Astrocyte of the cerebellum (primary cell): ENCODE data around the gene SLC5A3.
A peak's percentile ranks its signal among the peaks of the same experiment; 100 is the strongest.

Experiments
- DNase-seq: peaks from one replicate; pipeline ENCODE4 v3.0.0-alpha.2; 2011; ENCODE audit warnings: low read depth
- H3K4me3 ChIP-seq: 2 replicates; pipeline ENCODE4 v1.5.1; 2011; ENCODE audit warnings: mild to moderate bottlenecking, low read depth, low read length, moderate library complexity
- in situ Hi-C: cut with HindIII; loops from 2 replicates; pipeline ENCODE4 v1.10.0; 2017; ENCODE audit warnings: low sequenced_read_pairs
- TF ChIP-seq, protein P1 (sequence below): IDR thresholded peaks from 2 replicates; pipeline ENCODE4 v1.5.1; 2012; ENCODE audit warnings: low read length, low read depth, moderate library complexity, mild to moderate bottlenecking; ENCODE audit errors: missing control alignments

The SLC5A3 gene

GRCh38 chr21:34071683-34072082, 1.7 kb upstream of the SLC5A3 start:
- in situ Hi-C loops = no loop called here
- DNase-seq = no peak
- TF ChIP-seq, protein P1, sequence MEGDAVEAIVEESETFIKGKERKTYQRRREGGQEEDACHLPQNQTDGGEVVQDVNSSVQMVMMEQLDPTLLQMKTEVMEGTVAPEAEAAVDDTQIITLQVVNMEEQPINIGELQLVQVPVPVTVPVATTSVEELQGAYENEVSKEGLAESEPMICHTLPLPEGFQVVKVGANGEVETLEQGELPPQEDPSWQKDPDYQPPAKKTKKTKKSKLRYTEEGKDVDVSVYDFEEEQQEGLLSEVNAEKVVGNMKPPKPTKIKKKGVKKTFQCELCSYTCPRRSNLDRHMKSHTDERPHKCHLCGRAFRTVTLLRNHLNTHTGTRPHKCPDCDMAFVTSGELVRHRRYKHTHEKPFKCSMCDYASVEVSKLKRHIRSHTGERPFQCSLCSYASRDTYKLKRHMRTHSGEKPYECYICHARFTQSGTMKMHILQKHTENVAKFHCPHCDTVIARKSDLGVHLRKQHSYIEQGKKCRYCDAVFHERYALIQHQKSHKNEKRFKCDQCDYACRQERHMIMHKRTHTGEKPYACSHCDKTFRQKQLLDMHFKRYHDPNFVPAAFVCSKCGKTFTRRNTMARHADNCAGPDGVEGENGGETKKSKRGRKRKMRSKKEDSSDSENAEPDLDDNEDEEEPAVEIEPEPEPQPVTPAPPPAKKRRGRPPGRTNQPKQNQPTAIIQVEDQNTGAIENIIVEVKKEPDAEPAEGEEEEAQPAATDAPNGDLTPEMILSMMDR = no peak
- H3K4me3 ChIP-seq = no peak overlapping the region

DNA sequence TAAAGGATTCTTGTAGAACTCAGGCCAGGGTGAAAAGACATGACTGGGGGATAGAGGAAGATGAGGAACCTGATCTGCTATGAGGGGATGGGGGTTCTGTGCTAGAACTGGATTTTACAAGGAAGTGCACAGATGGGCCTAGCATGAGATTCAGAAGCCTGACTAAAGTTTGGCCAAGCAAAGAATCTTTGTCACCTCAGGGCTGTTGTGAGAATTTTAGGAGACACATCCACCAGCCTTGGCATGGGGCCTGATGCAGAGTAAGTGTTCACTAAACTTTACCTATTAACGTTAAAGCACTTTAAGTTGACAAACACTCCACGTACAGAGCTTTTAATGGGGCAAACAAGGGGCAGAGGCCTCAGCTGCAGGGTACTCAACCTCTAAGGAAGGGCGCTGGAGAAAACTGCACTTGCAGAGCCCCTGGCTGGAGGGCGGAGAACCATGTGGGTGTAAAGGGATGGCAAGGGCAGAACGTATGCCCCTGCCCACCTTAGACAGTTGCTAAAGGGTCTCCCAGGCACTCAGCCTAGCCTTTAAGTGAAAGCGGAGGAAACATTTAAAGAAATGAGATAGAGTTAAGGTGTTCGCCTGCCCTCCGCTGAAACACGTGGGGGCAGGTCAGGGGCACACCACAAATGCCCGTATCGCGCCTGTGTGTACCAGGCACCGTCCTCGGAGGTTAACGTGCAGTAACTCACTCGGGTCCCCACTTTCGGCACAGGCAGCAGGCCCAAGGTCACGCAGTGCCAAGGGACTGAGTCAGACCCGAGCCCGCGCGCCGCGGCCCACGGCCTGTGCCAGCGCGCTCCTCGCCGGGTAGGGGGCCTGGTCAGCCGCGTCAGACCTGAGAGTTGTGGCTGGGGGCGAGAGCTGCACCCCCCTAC, 990 bp upstream of the SLC5A3 start:
- no peak for DNase-seq
- H3K4me3 ChIP-seq = peak overlapping the region; percentile 74
- in situ Hi-C loops = no loop called here
- TF ChIP-seq, protein P1 = no peak

GRCh38 chr21:34073749-34074282, 438 bp downstream of the SLC5A3 start:
- H3K4me3 ChIP-seq = peak overlapping the region; percentile 74
- no peak for DNase-seq
- TF ChIP-seq, protein P1 = no peak
- in situ Hi-C loops = no loop called here

- no peak for DNase-seq
- in situ Hi-C loops = no loop called here
- TF ChIP-seq, protein P1 = peak; percentile 5
- peak overlapping the region; percentile 74 for H3K4me3 ChIP-seq
Measured at GRCh38 chr21:34074283-34075090, 1.1 kb downstream of the SLC5A3 start.

DNA sequence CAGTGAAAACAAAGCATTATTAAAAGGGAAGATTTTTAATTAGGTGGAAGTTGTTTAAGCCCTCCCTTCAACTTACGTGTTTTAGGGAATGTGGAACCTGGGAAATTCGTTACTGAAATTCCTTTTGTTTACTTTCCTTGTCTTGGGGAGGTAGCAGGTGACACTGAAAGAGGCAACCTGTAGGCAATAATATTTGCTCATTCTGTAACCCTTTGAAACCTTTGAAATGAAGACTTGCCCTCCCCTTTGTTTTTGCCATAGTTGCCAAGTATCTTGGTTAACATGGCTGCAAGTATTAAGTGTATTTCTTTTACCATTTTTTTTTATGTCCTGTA, 1.7 kb downstream of the SLC5A3 start:
- H3K4me3 ChIP-seq = peak overlapping the region; percentile 74
- in situ Hi-C loops = no loop called here
- no peak for DNase-seq
- TF ChIP-seq, protein P1 = no peak

DNA sequence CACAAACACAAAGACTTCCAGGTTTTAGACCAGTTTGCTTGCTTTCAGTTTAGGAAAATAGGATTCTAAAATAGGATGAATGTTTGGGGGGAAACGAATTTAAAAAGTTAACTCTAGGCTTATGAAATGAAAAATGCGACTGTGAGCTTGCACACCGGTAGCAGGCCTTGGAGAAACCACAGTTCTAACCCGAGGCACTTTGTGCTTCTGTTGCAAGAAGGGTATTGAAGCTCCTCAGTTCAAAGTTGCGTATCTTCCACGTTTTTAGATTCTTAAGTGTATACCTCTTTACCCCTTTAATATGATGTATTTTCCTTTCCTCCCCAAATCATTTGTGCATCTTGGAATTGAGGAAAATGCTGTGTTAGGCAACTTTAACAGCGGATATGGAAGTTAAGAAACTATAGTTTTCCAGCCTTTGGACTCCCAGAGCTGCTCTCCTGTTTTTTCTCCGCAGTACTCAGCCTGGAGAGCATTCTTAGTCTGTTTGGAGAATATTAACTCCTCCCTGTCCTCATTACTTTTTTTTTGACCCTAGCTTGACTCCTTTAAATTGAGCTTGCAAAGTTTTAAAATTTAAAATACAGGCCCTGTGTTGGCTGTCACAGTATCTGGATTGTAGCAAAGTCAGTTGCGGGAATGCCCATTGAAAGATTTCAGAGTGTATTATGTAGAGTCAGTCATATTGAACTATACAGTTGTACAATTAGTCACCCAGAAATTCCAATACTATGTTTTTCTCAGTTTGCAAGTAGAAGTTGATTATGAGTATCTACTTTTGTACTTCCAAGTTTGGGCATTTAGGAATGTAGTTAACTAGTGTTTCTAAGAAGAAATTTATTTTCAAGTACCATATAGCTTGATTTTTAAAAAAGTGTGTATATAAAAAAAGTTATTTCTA, 2.6 kb downstream of the SLC5A3 start:
- peak overlapping the region; percentile 74 for H3K4me3 ChIP-seq
- in situ Hi-C loops = no loop called here
- DNase-seq = no peak
- TF ChIP-seq, protein P1 = no peak
